Ectodermal cell (in vitro differentiated cells): ENCODE data around the gene C1S.

ENCODE experiments used
- H3K27ac ChIP-seq: 2 replicates; pipeline ENCODE4 v1.7.0; 2013; ENCODE audit warnings: mild to moderate bottlenecking, low read depth, low read length; ENCODE audit not compliant: insufficient read depth, poor library complexity, severe bottlenecking
- H3K27me3 ChIP-seq: 2 replicates; pipeline ENCODE4 v1.7.0; 2013; ENCODE audit warnings: mild to moderate bottlenecking, low read length; ENCODE audit not compliant: insufficient read depth, control insufficient read depth, poor library complexity, severe bottlenecking
- H3K36me3 ChIP-seq: one replicate; pipeline ENCODE4 v1.7.0; 2013; ENCODE audit warnings: low read length; ENCODE audit not compliant: control insufficient read depth, insufficient read depth
- H3K4me1 ChIP-seq: one replicate; pipeline ENCODE4 v1.7.0; 2013; ENCODE audit warnings: low read length; ENCODE audit not compliant: control insufficient read depth, insufficient read depth
- H3K4me3 ChIP-seq: 2 replicates; pipeline ENCODE4 v1.7.0; 2013; ENCODE audit warnings: low read depth, low read length, control low read depth; ENCODE audit not compliant: insufficient read depth
- H3K9me3 ChIP-seq: 2 replicates; pipeline ENCODE4 v1.7.0; 2013; ENCODE audit warnings: mild to moderate bottlenecking, low read length, moderate library complexity; ENCODE audit not compliant: control insufficient read depth
- WGBS, 2 experiments: methylation state at CpG; one replicate each; pipeline ENCODE4 v1.1.7; 2013; ENCODE audit warnings: missing lambda C conversion rate in 2 of 2; 5-methylcytosine and 5-hydroxymethylcytosine counted together

The C1S gene

DNA sequence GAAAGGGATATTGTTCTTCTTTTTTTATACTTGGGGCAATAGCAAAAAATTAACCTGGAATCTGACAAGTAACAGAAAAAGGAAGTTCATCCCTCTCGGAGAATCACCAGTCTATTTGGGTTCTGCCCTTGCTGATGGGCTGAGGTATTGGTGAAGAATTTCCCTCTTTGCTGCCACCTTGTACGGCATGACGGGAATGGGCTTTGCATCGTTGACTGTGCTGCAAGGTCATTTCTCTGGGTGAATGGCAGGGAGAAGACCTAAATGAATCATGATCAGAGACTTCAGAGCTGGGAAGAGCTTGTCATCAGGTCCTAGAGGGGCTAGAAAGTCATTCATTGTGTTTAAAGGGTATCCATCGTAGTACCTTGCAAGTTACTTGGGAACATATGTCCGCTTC lies 12.0 kb downstream of the C1S start:
- H3K27me3 ChIP-seq, result no peaks in the 10 kb centered on the region
- H3K4me3 ChIP-seq, result no peak overlapping the region
- no peaks in the 10 kb centered on the region for H3K4me1 ChIP-seq
- H3K9me3 ChIP-seq, result no peaks in the 10 kb centered on the region
- no peak overlapping the region for H3K27ac ChIP-seq
- H3K36me3 ChIP-seq, result no peaks in the 10 kb centered on the region
- 93 to 94% methylated on average over 6 of the region's 6 CpGs for WGBS, 2 experiments

DNA sequence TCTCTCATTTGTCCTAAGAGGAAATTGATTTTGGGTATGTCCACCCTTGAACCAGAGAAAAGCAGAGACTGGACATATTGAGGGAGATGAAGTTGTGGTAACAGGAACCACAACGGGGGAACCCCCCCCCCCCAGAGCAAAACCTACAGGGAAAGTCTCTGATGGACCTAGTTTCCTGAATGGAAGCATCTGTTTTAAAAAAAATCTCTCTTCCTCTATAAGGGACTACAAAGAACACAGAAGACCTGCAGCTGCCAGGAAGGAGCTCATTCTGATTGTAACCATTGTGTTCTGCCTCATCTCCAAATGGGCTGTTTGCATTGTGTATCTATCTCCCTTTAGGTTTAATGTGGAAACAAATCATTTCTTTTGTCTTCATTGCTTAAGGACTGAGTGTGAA lies 13.4 kb downstream of the C1S start:
- H3K4me3 ChIP-seq, result no peak overlapping the region
- 73 to 100% methylated on average over 1 of the region's 1 CpG for WGBS, 2 experiments
- no peaks in the 10 kb centered on the region for H3K9me3 ChIP-seq
- no peaks in the 10 kb centered on the region for H3K4me1 ChIP-seq
- H3K27ac ChIP-seq, result no peak overlapping the region
- H3K36me3 ChIP-seq, result no peaks in the 10 kb centered on the region
- no peaks in the 10 kb centered on the region for H3K27me3 ChIP-seq

DNA sequence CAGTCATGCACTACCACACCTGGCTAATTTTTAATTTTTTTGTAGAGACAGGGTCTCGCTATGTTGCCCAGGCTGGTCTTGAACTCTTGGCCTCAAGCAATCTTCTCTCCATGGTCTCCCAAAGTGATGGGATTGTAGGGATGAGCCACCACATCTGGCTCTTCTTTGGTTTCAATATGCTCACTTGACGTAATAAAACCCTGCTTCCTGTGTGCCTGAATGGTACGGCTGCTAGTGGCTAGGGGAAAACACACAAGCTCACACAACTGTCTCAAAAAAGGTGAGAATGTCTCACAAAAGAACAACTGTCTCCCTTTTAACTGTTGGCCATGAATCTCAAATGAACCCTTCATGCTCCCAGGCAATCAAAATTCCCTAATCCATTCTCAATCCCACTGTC lies 15.0 kb downstream of the C1S start:
- Histone ChIP-seq H3K4me3 (no peak overlapping the region), H3K9me3 (no peaks in the 10 kb centered on the region), H3K36me3 (no peaks in the 10 kb centered on the region), H3K27me3 (no peaks in the 10 kb centered on the region), H3K4me1 (no peaks in the 10 kb centered on the region), H3K27ac (no peak overlapping the region)
- 92 to 93% methylated on average over 3 of the region's 3 CpGs for WGBS, 2 experiments

DNA sequence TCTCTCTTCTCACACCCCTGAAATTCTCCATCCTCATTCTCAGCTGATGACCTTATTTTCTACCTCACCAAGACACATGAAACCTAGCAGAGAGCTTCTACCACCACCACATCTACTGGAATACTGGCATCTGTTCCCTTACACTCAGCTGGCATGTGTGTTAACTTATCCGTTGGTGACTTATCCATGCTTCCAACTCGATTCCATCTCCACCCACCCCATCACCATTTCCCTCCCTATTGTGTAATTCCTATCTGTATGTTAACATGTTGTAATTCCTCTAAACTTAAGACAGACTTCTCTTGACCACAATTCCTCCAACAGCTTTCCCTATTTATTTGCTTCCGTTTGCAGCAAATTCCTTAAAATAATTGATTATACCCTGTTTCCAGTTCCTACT lies 15.4 kb downstream of the C1S start:
- WGBS, 2 experiments, result 90% methylated on average over 3 of the region's 3 CpGs
- Histone ChIP-seq H3K27ac (no peak overlapping the region), H3K27me3 (no peaks in the 10 kb centered on the region), H3K4me1 (no peaks in the 10 kb centered on the region), H3K4me3 (no peak overlapping the region), H3K9me3 (no peaks in the 10 kb centered on the region), H3K36me3 (no peaks in the 10 kb centered on the region)

DNA sequence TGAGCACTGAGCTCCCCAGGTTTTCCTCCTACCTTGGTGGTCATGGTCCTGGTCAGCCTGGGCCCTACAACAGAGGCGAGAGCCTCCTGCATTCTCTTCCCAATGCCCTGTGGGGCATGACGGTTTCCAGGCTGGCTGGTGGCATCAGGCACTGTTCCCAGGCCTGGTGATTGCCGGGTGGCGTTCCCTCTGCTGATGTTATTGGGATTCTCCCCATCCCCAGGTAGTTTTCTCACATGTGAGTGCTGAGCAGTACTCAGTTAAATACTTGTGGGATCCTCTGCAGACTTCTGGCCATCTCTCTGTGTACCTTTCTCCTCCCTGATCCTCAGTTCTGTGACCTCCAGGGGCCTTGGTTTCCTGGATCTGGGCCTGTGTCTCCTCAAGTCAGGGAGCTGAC lies 16.0 kb downstream of the C1S start:
- WGBS, 2 experiments, result 92% methylated on average over 4 of the region's 4 CpGs
- Histone ChIP-seq H3K4me1 (no peaks in the 10 kb centered on the region), H3K27ac (no peak overlapping the region), H3K4me3 (no peak overlapping the region), H3K36me3 (no peaks in the 10 kb centered on the region), H3K27me3 (no peaks in the 10 kb centered on the region), H3K9me3 (no peaks in the 10 kb centered on the region)

DNA sequence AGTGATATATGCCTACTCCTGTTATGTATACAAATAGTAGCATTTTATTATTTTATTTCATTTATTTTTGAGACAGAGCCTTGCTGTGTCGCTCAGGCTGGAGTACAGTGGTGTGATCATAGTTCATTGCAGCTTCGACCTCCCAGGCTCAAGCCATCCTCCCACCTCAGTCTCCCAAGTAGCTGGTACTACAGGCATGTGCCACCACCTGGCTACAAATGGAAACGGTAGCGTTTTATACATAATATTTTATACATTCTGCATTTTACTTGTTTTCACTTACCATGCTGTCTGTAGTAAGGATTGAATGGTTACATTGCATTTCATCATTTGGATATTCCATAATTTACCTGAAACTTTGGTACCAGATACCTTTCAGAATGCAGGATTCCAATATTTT lies 17.6 kb downstream of the C1S start:
- no peaks in the 10 kb centered on the region for H3K36me3 ChIP-seq
- H3K27ac ChIP-seq, result no peak overlapping the region
- H3K9me3 ChIP-seq, result no peaks in the 10 kb centered on the region
- H3K4me1 ChIP-seq, result no peaks in the 10 kb centered on the region
- no peak overlapping the region for H3K4me3 ChIP-seq
- 82 to 93% methylated on average over 4 of the region's 4 CpGs for WGBS, 2 experiments
- H3K27me3 ChIP-seq, result no peaks in the 10 kb centered on the region

DNA sequence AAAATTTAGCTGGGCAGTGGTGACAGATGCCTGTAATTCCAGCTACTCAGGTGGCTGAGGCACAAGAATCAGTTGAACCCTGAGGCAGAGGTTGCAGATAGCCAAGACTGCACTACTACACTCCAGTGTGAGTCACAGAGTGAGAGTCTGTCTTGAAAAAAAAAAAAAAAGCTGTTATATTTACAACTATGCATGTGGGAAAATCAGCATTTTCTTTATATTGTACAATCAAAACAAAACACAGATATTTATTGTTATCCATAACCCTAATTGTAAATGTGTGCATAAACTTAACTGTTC lies 19.3 kb downstream of the C1S start:
- Histone ChIP-seq H3K27ac (no peak overlapping the region), H3K4me3 (no peak overlapping the region), H3K4me1 (no peaks in the 10 kb centered on the region), H3K9me3 (no peaks in the 10 kb centered on the region), H3K27me3 (no peaks in the 10 kb centered on the region), H3K36me3 (no peaks in the 10 kb centered on the region)

DNA sequence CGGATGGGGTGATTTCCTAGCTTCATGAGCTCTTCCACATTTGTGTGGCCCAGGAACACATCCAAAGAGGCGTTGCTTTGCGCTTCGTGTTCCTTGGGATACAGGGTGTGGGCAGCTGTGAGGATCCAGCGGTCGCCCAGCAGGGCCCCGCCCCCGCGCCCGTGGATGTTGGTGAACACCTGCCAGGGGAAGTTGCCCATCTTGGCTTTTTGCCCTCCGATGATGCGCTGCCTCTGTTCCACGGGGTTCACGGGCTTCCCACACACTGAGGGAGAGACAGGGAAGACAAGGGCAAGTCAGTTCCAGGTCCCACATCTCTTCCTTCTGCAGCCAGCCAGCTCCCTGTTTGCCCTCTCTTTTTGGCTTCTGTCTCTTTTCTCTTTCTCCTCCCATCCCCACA lies 20.5 kb downstream of the C1S start:
- no peak overlapping the region for H3K4me3 ChIP-seq

DNA sequence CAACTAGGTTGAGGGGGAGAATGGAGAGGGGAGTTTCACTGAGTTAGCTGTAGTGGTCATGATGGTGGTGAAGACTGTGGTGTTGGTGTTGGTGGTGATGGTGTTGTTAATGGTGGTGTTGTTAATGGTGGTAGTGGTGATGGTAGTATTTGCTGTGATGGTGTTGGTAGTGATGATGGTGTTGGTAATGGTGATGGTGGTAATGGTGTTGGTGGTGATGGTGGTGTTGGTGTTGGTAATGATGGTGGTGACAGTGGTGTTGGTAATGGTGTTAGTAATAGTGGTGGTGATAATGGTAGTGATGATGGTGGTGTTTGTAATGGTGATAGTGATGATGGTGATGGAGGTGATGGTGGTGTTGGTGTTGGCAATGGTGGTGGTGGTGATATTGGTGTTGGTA lies 22.6 kb downstream of the C1S start:
- H3K27me3 ChIP-seq, result no peaks in the 10 kb centered on the region

More for the DNA sequence above, 20.5 kb downstream of the C1S start:
- no peak overlapping the region for H3K27ac ChIP-seq
- WGBS, 2 experiments, result 91 to 93% methylated on average over 14 of the region's 14 CpGs
- no peaks in the 10 kb centered on the region for H3K4me1 ChIP-seq
- no peaks in the 10 kb centered on the region for H3K36me3 ChIP-seq
- H3K9me3 ChIP-seq, result no peaks in the 10 kb centered on the region
- H3K27me3 ChIP-seq, result no peaks in the 10 kb centered on the region

DNA sequence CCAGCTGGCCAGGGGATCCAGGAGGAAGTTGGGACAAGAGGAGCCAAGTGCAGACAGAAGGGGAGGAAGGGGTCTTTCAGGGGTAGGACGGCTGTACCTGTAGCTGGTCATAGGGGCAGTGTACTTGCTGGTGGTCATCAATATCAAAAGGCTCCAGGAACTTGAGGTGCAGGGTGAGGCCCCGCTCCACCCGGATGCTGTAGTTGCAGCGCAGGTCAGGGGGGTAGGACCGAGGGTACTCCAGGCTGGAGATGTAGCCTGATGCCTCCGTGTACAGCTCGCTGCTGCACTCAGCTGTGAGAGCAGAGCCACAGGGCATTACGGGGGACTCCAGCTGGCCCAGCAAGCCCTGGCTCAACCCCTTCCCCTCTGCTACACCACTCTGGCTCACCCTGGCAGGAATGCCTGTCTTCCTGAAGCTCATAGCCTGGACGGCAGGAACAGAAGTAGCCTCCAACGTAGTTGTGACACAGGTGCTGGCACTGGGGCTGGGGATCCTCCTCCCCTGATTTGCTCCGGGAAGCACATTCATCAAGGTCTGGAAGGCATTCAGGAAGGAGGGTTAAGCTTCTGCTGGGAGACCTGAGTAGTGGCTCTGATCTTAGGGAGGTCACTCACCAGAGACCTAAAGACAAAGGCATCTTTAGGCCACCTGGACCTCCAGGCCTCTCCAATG lies 28.8 kb downstream of the C1S start:
- no peak overlapping the region for H3K27ac ChIP-seq
- no peak overlapping the region for H3K4me3 ChIP-seq
- H3K36me3 ChIP-seq, result no peaks in the 10 kb centered on the region
- H3K9me3 ChIP-seq, result no peaks in the 10 kb centered on the region
- H3K27me3 ChIP-seq, result no peaks in the 10 kb centered on the region
- H3K4me1 ChIP-seq, result peaks cover 7% of the 10 kb centered on the region
- 94 to 95% methylated on average over 11 of the region's 11 CpGs for WGBS, 2 experiments

More for the DNA sequence above, 22.6 kb downstream of the C1S start:
- Histone ChIP-seq H3K9me3 (no peaks in the 10 kb centered on the region), H3K27ac (no peak overlapping the region), H3K4me1 (no peaks in the 10 kb centered on the region), H3K4me3 (no peak overlapping the region), H3K36me3 (no peaks in the 10 kb centered on the region)
